HepG2 (cell line): ENCODE results near the gene CST3. TPM values are rescaled to one million over a fixed set of nuclear protein-coding genes. Genes with fewer than 3 reads are reported as not detected.

Experiments
- AKAP8 ChIP-seq: sonication (generic); formaldehyde crosslinking; IDR thresholded peaks from 2 replicates; pipeline ENCODE4 v1.5.1; 2020; ENCODE audit warnings: mild to moderate bottlenecking, missing genetic modification reagents
- CBFB ChIP-seq: sonication (generic); formaldehyde crosslinking; IDR thresholded peaks from 2 replicates; pipeline ENCODE4 v1.4.0; 2020; ENCODE audit warnings: missing genetic modification reagents
- FOXA1 ChIP-seq, 2 experiments: fragments of 450-650 bp in 1 of 2; sonication (generic) in 1 of 2; formaldehyde crosslinking in 1 of 2; IDR thresholded peaks; 2 replicates each; pipeline versions ENCODE4 v1.4.0 to v1.6.1; 2016 to 2020; ENCODE audit warnings: missing genetic modification reagents in 1 of 2
- KDM3A ChIP-seq: IDR thresholded peaks from 2 replicates; pipeline ENCODE4 v1.6.1; 2018; ENCODE audit warnings: low read depth, missing compliant biosample characterization
- KMT2B ChIP-seq: IDR thresholded peaks from 2 replicates; pipeline ENCODE4 v1.6.1; 2016; ENCODE audit warnings: missing genetic modification reagents, missing compliant biosample characterization
- MEIS2 ChIP-seq: sonication (generic); formaldehyde crosslinking; IDR thresholded peaks from 2 replicates; pipeline ENCODE4 v1.9.0; 2021; ENCODE audit warnings: mild to moderate bottlenecking, missing genetic modification reagents
- MTF1 ChIP-seq: sonication (generic); formaldehyde crosslinking; IDR thresholded peaks from 2 replicates; pipeline ENCODE4 v1.5.0; 2020; ENCODE audit warnings: missing genetic modification reagents
- NFE2 ChIP-seq: sonication (generic); formaldehyde crosslinking; IDR thresholded peaks from 2 replicates; pipeline ENCODE4 v1.4.0; 2020; ENCODE audit warnings: missing genetic modification reagents
- NFE2L1 ChIP-seq: sonication (generic); formaldehyde crosslinking; IDR thresholded peaks from 2 replicates; pipeline ENCODE4 v1.4.0; 2020; ENCODE audit warnings: missing genetic modification reagents, mild to moderate bottlenecking, borderline replicate concordance
- POLR2AphosphoS2 ChIP-seq: IDR thresholded peaks from 2 replicates; pipeline ENCODE4 v1.6.1; 2011; ENCODE audit warnings: low read depth, low read length, improper control_type of control experiment
- SATB2 ChIP-seq: sonication (generic); formaldehyde crosslinking; IDR thresholded peaks from 2 replicates; pipeline ENCODE4 v1.5.0; 2020; ENCODE audit warnings: missing genetic modification reagents
- SP140L ChIP-seq: sonication (generic); formaldehyde crosslinking; IDR thresholded peaks from 2 replicates; pipeline ENCODE4 v1.4.0; 2020; ENCODE audit warnings: missing genetic modification reagents, borderline replicate concordance
- ZBTB42 ChIP-seq: sonication (generic); formaldehyde crosslinking; IDR thresholded peaks from 2 replicates; pipeline ENCODE4 v1.5.0; 2020; ENCODE audit warnings: mild to moderate bottlenecking, missing genetic modification reagents
- ZMYM2 ChIP-seq: sonication (generic); formaldehyde crosslinking; IDR thresholded peaks from 2 replicates; pipeline ENCODE4 v1.8.0; 2022; ENCODE audit warnings: mild to moderate bottlenecking, missing genetic modification reagents
- ZNF121 ChIP-seq: sonication (generic); formaldehyde crosslinking; IDR thresholded peaks from 2 replicates; pipeline ENCODE4 v1.5.0; 2020; ENCODE audit warnings: mild to moderate bottlenecking, missing genetic modification reagents
- ZNF563 ChIP-seq: sonication (generic); formaldehyde crosslinking; IDR thresholded peaks from 2 replicates; pipeline ENCODE4 v1.8.0; 2022; ENCODE audit warnings: mild to moderate bottlenecking, moderate library complexity, missing genetic modification reagents
- ZNF737 ChIP-seq: sonication (generic); formaldehyde crosslinking; IDR thresholded peaks from 2 replicates; pipeline ENCODE4 v1.5.0; 2020; ENCODE audit warnings: missing genetic modification reagents, mild to moderate bottlenecking, borderline replicate concordance
- ZNF772 ChIP-seq: sonication (generic); formaldehyde crosslinking; IDR thresholded peaks from 2 replicates; pipeline ENCODE4 v1.5.0; 2020; ENCODE audit warnings: mild to moderate bottlenecking, missing genetic modification reagents
- ZNF777 ChIP-seq: sonication (generic); formaldehyde crosslinking; IDR thresholded peaks from 2 replicates; pipeline ENCODE4 v1.4.0; 2020; ENCODE audit warnings: missing genetic modification reagents
- ZZZ3 ChIP-seq: sonication (generic); formaldehyde crosslinking; IDR thresholded peaks from 2 replicates; pipeline ENCODE4 v1.4.0; 2020; ENCODE audit warnings: missing genetic modification reagents, mild to moderate bottlenecking, borderline replicate concordance
- polyA plus RNA-seq, 8 experiments: library from polyadenylated mRNA; depleted of rRNA in 3 of 8; stranded (reverse) in 7 of 8; unstranded in 1 of 8; fragments of >200 nt; fragmentation: Illumina TruSeq in 4 of 8; extraction: Trizol in 4 of 8; gene quantifications; 2 replicates each; pipeline versions ENCODE4 v1.2.1 to v1.2.3, GENCODE V29; 2011 to 2016; ENCODE audit warnings: low read depth in 4 of 8, missing spikeins in 1 of 8, mixed read lengths in 1 of 8; ENCODE audit not compliant: insufficient read depth in 1 of 8
- total RNA-seq, 5 experiments: library from RNA; depleted of rRNA; stranded (reverse); fragments of >200 nt; fragmentation: Illumina TruSeq; extraction: Trizol; gene quantifications; 2 replicates each; pipeline ENCODE4 v1.2.3, GENCODE V29; 2016; ENCODE audit warnings: low read depth in 1 of 5
- TF ChIP-seq, protein P1 (sequence below): IDR thresholded peaks from 2 replicates; pipeline ENCODE4 v1.6.1; 2018; ENCODE audit warnings: missing genetic modification reagents, mild to moderate bottlenecking, missing compliant biosample characterization
- TF ChIP-seq, protein P2 (sequence below): sonication (generic); formaldehyde crosslinking; conservative IDR thresholded peaks from 2 replicates; pipeline ENCODE4 v1.4.0; 2020; ENCODE audit warnings: missing genetic modification reagents
- TF ChIP-seq, protein P3 (sequence below): sonication (generic); formaldehyde crosslinking; IDR thresholded peaks from 2 replicates; pipeline ENCODE4 v1.5.0; 2020; ENCODE audit warnings: mild to moderate bottlenecking, missing genetic modification reagents
- TF ChIP-seq, protein P4 (sequence below): sonication (generic); formaldehyde crosslinking; IDR thresholded peaks from 2 replicates; pipeline ENCODE4 v1.4.0; 2020; ENCODE audit warnings: mild to moderate bottlenecking, missing genetic modification reagents

Gene CST3
- total and polyA plus RNA-seq, 2 of the 13 experiments (the other 11 are each of a cell fraction or from before 2014, with no cell fraction given): 690 to 1,005 TPM

DNA sequence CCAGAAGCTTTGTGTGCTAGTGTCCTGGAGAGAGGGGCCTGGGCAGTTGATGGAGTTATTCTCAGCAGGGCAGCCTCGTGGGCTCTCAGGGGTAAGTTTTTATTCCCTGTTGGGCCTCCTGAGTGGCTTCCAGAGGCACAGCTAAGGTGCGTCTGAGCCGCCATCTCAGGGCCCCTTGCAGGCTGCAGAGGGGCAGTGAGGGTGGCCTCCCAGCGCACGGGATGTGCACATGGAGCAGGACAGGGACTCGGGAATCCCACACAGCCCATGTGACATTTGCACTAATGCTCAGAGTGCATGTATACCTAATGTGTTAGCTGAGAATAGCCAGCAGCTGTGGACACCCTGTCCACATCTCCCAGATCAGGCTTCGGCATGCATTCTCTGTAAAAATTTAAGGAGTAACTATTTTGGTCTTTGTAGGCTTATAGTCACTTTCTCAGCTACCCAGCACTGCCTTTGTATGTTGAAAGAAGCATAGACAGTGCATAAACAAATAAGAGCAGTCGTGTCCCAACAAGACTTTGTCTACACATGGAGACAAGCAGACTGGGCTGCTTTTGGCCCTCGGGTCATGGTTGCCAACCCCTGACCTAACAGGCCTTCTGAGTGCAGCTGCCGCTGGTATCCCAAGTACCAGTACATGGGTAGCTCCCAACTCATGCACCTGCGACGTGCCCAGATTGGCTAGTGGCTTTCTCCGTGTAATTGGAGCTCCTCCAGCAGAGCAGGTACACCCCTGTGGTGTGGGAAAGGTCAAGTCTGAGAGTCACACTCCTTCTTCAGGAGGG, 50.8 kb downstream of the CST3 start (continued):
- TF ChIP-seq, protein P1, sequence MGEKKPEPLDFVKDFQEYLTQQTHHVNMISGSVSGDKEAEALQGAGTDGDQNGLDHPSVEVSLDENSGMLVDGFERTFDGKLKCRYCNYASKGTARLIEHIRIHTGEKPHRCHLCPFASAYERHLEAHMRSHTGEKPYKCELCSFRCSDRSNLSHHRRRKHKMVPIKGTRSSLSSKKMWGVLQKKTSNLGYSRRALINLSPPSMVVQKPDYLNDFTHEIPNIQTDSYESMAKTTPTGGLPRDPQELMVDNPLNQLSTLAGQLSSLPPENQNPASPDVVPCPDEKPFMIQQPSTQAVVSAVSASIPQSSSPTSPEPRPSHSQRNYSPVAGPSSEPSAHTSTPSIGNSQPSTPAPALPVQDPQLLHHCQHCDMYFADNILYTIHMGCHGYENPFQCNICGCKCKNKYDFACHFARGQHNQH: no peak
- TF ChIP-seq ZBTB42 (no peak), CBFB (0 out of 2 replicates have a peak, but pooled peaks have one; percentile 24), KMT2B (CRISPR knock-in tag) (peak; percentile 41; the same call in 1 of the 2 replicates), AKAP8 (CRISPR knock-in tag) (0 out of 2 replicates have a peak, but pooled peaks have one; percentile 58), ZNF121 (CRISPR knock-in tag) (no peak), SP140L (CRISPR knock-in tag) (no peak), KDM3A (no peak), NFE2 (CRISPR knock-in tag) (no peak), ZNF777 (CRISPR knock-in tag) (no peak), ZNF737 (CRISPR knock-in tag) (no peak), POLR2AphosphoS2 (no peak), ZNF772 (no peak; the same call in 1 of the 2 replicates), ZNF563 (CRISPR knock-in tag) (no peak), ZZZ3 (CRISPR knock-in tag) (no peak), MEIS2 (CRISPR knock-in tag) (0 out of 2 replicates have a peak, but pooled peaks have one; percentile 76), NFE2L1 (CRISPR knock-in tag) (no peak), MTF1 (CRISPR knock-in tag) (0 out of 2 replicates have a peak, but pooled peaks have one; percentile 26), SATB2 (no peak), ZMYM2 (no peak), FOXA1 (IDR thresholded peaks at IDR 0.05) (no peak), FOXA1 (CRISPR knock-in tag; IDR thresholded peaks at IDR 0.05) (peak; percentile 51; the same call in 1 of the 2 replicates)
- TF ChIP-seq, protein P2, sequence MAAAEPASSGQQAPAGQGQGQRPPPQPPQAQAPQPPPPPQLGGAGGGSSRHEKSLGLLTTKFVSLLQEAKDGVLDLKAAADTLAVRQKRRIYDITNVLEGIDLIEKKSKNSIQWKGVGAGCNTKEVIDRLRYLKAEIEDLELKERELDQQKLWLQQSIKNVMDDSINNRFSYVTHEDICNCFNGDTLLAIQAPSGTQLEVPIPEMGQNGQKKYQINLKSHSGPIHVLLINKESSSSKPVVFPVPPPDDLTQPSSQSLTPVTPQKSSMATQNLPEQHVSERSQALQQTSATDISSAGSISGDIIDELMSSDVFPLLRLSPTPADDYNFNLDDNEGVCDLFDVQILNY (CRISPR knock-in tag): no peak
- TF ChIP-seq, protein P3, sequence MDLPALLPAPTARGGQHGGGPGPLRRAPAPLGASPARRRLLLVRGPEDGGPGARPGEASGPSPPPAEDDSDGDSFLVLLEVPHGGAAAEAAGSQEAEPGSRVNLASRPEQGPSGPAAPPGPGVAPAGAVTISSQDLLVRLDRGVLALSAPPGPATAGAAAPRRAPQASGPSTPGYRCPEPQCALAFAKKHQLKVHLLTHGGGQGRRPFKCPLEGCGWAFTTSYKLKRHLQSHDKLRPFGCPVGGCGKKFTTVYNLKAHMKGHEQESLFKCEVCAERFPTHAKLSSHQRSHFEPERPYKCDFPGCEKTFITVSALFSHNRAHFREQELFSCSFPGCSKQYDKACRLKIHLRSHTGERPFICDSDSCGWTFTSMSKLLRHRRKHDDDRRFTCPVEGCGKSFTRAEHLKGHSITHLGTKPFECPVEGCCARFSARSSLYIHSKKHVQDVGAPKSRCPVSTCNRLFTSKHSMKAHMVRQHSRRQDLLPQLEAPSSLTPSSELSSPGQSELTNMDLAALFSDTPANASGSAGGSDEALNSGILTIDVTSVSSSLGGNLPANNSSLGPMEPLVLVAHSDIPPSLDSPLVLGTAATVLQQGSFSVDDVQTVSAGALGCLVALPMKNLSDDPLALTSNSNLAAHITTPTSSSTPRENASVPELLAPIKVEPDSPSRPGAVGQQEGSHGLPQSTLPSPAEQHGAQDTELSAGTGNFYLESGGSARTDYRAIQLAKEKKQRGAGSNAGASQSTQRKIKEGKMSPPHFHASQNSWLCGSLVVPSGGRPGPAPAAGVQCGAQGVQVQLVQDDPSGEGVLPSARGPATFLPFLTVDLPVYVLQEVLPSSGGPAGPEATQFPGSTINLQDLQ (CRISPR knock-in tag): no peak
- TF ChIP-seq, protein P4, sequence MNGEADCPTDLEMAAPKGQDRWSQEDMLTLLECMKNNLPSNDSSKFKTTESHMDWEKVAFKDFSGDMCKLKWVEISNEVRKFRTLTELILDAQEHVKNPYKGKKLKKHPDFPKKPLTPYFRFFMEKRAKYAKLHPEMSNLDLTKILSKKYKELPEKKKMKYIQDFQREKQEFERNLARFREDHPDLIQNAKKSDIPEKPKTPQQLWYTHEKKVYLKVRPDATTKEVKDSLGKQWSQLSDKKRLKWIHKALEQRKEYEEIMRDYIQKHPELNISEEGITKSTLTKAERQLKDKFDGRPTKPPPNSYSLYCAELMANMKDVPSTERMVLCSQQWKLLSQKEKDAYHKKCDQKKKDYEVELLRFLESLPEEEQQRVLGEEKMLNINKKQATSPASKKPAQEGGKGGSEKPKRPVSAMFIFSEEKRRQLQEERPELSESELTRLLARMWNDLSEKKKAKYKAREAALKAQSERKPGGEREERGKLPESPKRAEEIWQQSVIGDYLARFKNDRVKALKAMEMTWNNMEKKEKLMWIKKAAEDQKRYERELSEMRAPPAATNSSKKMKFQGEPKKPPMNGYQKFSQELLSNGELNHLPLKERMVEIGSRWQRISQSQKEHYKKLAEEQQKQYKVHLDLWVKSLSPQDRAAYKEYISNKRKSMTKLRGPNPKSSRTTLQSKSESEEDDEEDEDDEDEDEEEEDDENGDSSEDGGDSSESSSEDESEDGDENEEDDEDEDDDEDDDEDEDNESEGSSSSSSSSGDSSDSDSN (CRISPR knock-in tag): peak; percentile 84
